Sigmoid colon (tissue), 4 donors: Measurements from ENCODE around the gene ZBED2.

Source experiments
- EP300 ChIP-seq, 4 donors: sonication (generic); formaldehyde crosslinking; IDR thresholded peaks; one replicate each; pipeline ENCODE4 v1.6.1; 2017; ENCODE audit warnings: antibody characterized with exemption in 4 of 4
- POLR2AphosphoS5 ChIP-seq, 4 donors: sonication (generic); formaldehyde crosslinking; IDR thresholded peaks; one replicate each; pipeline ENCODE4 v1.6.1; 2017; ENCODE audit warnings: antibody characterized with exemption in 4 of 4
- TF ChIP-seq, protein P1 (sequence below), 4 experiments: fragments of 450-650 bp in 3 of 4; fragments of 200-600 bp in 1 of 4; IDR thresholded peaks; one replicate each; pipeline ENCODE4 v1.5.1; 2016 to 2019; ENCODE audit warnings: antibody characterized with exemption in 4 of 4, mild to moderate bottlenecking in 3 of 4, moderate library complexity in 2 of 4

DNA sequence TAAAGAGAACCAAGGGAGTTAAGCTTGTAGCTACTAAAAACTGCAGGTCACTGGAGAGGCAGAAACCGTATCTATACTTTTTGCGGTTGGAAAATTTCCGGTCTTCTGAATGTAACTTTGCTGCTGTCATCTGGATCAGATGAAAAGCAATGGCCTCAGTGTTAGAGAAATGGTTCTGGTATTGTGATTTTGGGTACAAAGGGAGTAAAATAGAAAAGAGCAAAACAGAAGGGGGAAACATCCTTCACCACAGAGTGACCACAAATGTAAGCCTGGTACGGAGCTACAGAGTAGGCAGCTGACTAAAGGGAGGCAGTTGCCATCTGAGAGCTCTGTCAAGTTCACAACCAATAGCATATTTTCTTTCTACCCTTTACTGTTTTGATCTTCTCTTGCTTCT, 47.5 kb downstream of the ZBED2 start:
- no peak for TF ChIP-seq POLR2AphosphoS5 (IDR thresholded peaks at IDR 0.05)
- TF ChIP-seq, protein P1, sequence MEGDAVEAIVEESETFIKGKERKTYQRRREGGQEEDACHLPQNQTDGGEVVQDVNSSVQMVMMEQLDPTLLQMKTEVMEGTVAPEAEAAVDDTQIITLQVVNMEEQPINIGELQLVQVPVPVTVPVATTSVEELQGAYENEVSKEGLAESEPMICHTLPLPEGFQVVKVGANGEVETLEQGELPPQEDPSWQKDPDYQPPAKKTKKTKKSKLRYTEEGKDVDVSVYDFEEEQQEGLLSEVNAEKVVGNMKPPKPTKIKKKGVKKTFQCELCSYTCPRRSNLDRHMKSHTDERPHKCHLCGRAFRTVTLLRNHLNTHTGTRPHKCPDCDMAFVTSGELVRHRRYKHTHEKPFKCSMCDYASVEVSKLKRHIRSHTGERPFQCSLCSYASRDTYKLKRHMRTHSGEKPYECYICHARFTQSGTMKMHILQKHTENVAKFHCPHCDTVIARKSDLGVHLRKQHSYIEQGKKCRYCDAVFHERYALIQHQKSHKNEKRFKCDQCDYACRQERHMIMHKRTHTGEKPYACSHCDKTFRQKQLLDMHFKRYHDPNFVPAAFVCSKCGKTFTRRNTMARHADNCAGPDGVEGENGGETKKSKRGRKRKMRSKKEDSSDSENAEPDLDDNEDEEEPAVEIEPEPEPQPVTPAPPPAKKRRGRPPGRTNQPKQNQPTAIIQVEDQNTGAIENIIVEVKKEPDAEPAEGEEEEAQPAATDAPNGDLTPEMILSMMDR (IDR thresholded peaks at IDR 0.05): no peak
- TF ChIP-seq EP300 (IDR thresholded peaks at IDR 0.05): no peak
